Astrocyte (in vitro differentiated cells and primary cell): ENCODE data around the gene LIMK2. TPM values are rescaled to one million over a fixed set of nuclear protein-coding genes. Genes with fewer than 3 reads are reported as not detected.

Experiments used
- DNase-seq: peaks from one replicate; pipeline ENCODE4 v3.0.0-alpha.2; 2010; ENCODE audit warnings: low read depth
- FAIRE-seq: peaks from 2 replicates; lab custom pipeline; 2011; peaks lifted over from hg19 to GRCh38; lab: Jason Lieb, UNC
- H2AFZ ChIP-seq: 2 replicates; pipeline ENCODE4 v1.6.0; 2012; ENCODE audit warnings: low read depth, low read length, inconsistent platforms
- H3K27ac ChIP-seq: 2 replicates; pipeline ENCODE4 v1.5.1; 2011; ENCODE audit warnings: low read depth, low read length, inconsistent platforms
- H3K27me3 ChIP-seq: 2 replicates; pipeline ENCODE4 v1.6.0; 2011; ENCODE audit warnings: low read length, inconsistent platforms; ENCODE audit not compliant: insufficient read depth
- H3K36me3 ChIP-seq: 2 replicates; pipeline ENCODE4 v1.5.1; 2011; ENCODE audit warnings: low read length, inconsistent platforms; ENCODE audit not compliant: insufficient read depth
- H3K4me1 ChIP-seq: 2 replicates; pipeline ENCODE4 v1.5.1; 2011; ENCODE audit warnings: low read length, inconsistent platforms; ENCODE audit not compliant: insufficient read depth
- H3K4me2 ChIP-seq: 2 replicates; pipeline ENCODE4 v1.6.0; 2012; ENCODE audit warnings: low read length, inconsistent platforms
- H3K4me3 ChIP-seq: 2 replicates; pipeline ENCODE4 v1.5.1; 2011; ENCODE audit warnings: low read depth, mild to moderate bottlenecking, low read length, inconsistent platforms; ENCODE audit not compliant: insufficient read depth
- H3K79me2 ChIP-seq: 2 replicates; pipeline ENCODE4 v1.6.0; 2012; ENCODE audit warnings: mild to moderate bottlenecking, low read length, inconsistent platforms; ENCODE audit not compliant: insufficient read depth
- H3K9ac ChIP-seq: 2 replicates; pipeline ENCODE4 v1.6.0; 2012; ENCODE audit warnings: mild to moderate bottlenecking, low read length, inconsistent platforms
- H3K9me3 ChIP-seq: 2 replicates; pipeline ENCODE4 v1.5.1; 2012; ENCODE audit warnings: low read depth, mild to moderate bottlenecking, low read length, inconsistent platforms; ENCODE audit not compliant: insufficient read depth
- H4K20me1 ChIP-seq: 2 replicates; pipeline ENCODE4 v1.6.0; 2012; ENCODE audit warnings: low read length, inconsistent platforms; ENCODE audit not compliant: insufficient read depth
- H3K27ac Mint-ChIP-seq: one replicate; pipeline ENCODE4 v1.8.0; 2021; ENCODE audit warnings: mild to moderate bottlenecking, mixed read lengths; ENCODE audit not compliant: unreplicated experiment
- H3K27me3 Mint-ChIP-seq: one replicate; pipeline ENCODE4 v1.8.0; 2021; ENCODE audit warnings: low read depth, mixed read lengths; ENCODE audit not compliant: unreplicated experiment
- H3K36me3 Mint-ChIP-seq: one replicate; pipeline ENCODE4 v1.8.0; 2021; ENCODE audit warnings: low read depth, mixed read lengths; ENCODE audit not compliant: unreplicated experiment
- H3K4me1 Mint-ChIP-seq: one replicate; pipeline ENCODE4 v1.8.0; 2021; ENCODE audit warnings: low read depth, mixed read lengths; ENCODE audit not compliant: unreplicated experiment
- H3K4me3 Mint-ChIP-seq: one replicate; pipeline ENCODE4 v1.8.0; 2021; ENCODE audit warnings: mild to moderate bottlenecking, moderate library complexity, mixed read lengths; ENCODE audit not compliant: unreplicated experiment
- H3K9me3 Mint-ChIP-seq: one replicate; pipeline ENCODE4 v1.8.0; 2021; ENCODE audit warnings: mild to moderate bottlenecking, mixed read lengths; ENCODE audit not compliant: unreplicated experiment
- EZH2 ChIP-seq: IDR thresholded peaks from 2 replicates; pipeline ENCODE4 v1.6.1; 2012; ENCODE audit warnings: mild to moderate bottlenecking, low read length, inconsistent platforms; ENCODE audit not compliant: insufficient read depth
- total RNA-seq: library from RNA; stranded (reverse); gene quantifications from 2 replicates; pipeline ENCODE4 v1.2.1, GENCODE V29; 2021
- TF ChIP-seq, protein P1 (sequence below): IDR thresholded peaks from 2 replicates; pipeline ENCODE4 v1.5.1; 2011; ENCODE audit warnings: low read depth, mild to moderate bottlenecking, inconsistent platforms, low read length, moderate library complexity; ENCODE audit not compliant: insufficient read depth

LIMK2 gene
- total RNA-seq, 1 donor from 2014 or later, result 128 TPM

DNA sequence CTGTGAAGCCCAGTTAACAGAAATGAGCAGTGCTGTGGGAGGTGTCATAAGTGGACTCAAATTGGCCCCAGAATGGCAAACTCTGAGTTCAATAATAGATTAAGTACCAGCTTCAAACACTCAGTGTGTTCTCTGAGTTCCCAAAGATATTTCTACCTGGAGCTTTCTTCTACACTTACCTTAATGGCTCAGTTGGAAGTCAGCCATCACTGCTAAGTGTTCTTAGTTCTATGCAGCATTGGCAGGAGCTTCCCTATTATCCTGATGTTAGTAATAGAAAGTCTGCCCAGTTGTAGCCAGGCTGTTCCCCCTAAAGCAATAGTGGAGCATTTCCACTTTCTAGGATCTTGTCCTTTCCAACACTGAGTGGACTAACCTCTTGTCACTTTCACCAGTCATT, 89.9 kb downstream of the LIMK2 start:
- no peaks in the 10 kb centered on the region for H3K36me3 Mint-ChIP-seq
- FAIRE-seq, result no peak
- H3K4me3 Mint-ChIP-seq, result no peak overlapping the region
- no peak overlapping the region for H3K4me2 ChIP-seq
- no peak overlapping the region for H3K27ac Mint-ChIP-seq
- no peaks in the 10 kb centered on the region for H3K9me3 Mint-ChIP-seq
- H3K79me2 ChIP-seq, result no peaks in the 10 kb centered on the region
- TF ChIP-seq EZH2, result no peak
- TF ChIP-seq, protein P1, sequence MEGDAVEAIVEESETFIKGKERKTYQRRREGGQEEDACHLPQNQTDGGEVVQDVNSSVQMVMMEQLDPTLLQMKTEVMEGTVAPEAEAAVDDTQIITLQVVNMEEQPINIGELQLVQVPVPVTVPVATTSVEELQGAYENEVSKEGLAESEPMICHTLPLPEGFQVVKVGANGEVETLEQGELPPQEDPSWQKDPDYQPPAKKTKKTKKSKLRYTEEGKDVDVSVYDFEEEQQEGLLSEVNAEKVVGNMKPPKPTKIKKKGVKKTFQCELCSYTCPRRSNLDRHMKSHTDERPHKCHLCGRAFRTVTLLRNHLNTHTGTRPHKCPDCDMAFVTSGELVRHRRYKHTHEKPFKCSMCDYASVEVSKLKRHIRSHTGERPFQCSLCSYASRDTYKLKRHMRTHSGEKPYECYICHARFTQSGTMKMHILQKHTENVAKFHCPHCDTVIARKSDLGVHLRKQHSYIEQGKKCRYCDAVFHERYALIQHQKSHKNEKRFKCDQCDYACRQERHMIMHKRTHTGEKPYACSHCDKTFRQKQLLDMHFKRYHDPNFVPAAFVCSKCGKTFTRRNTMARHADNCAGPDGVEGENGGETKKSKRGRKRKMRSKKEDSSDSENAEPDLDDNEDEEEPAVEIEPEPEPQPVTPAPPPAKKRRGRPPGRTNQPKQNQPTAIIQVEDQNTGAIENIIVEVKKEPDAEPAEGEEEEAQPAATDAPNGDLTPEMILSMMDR, result no peak
- no peak overlapping the region for H3K27ac ChIP-seq
- H3K27me3 ChIP-seq, result peaks cover 16% of the 10 kb centered on the region
- H3K9me3 ChIP-seq, result no peaks in the 10 kb centered on the region
- no peaks in the 10 kb centered on the region for H3K36me3 ChIP-seq
- peaks cover 1% of the 10 kb centered on the region for H3K27me3 Mint-ChIP-seq
- H2AFZ ChIP-seq, result no peak overlapping the region
- DNase-seq, result no peak
- H3K4me1 Mint-ChIP-seq, result peaks cover 2% of the 10 kb centered on the region
- H4K20me1 ChIP-seq, result no peaks in the 10 kb centered on the region
- no peak overlapping the region for H3K4me3 ChIP-seq
- H3K4me1 ChIP-seq, result no peaks in the 10 kb centered on the region
- no peak overlapping the region for H3K9ac ChIP-seq

GRCh38 chr22:31302537-31302936, 90.4 kb downstream of the LIMK2 start:
- no peaks in the 10 kb centered on the region for H4K20me1 ChIP-seq
- DNase-seq, result no peak
- H3K4me2 ChIP-seq, result no peak overlapping the region
- H3K27me3 Mint-ChIP-seq, result peaks cover 1% of the 10 kb centered on the region
- H3K4me3 Mint-ChIP-seq, result no peak overlapping the region
- H3K27me3 ChIP-seq, result peaks cover 16% of the 10 kb centered on the region
- no peak overlapping the region for H3K9ac ChIP-seq
- H3K36me3 Mint-ChIP-seq, result no peaks in the 10 kb centered on the region
- H3K36me3 ChIP-seq, result no peaks in the 10 kb centered on the region
- H3K27ac Mint-ChIP-seq, result no peak overlapping the region
- H3K27ac ChIP-seq, result no peak overlapping the region
- H2AFZ ChIP-seq, result no peak overlapping the region
- TF ChIP-seq, protein P1, result no peak
- no peak for TF ChIP-seq EZH2
- FAIRE-seq, result no peak
- H3K9me3 Mint-ChIP-seq, result no peaks in the 10 kb centered on the region
- no peaks in the 10 kb centered on the region for H3K79me2 ChIP-seq
- no peaks in the 10 kb centered on the region for H3K4me1 Mint-ChIP-seq
- no peaks in the 10 kb centered on the region for H3K9me3 ChIP-seq
- H3K4me1 ChIP-seq, result no peaks in the 10 kb centered on the region
- H3K4me3 ChIP-seq, result no peak overlapping the region

GRCh38 chr22:31305194-31305593, 93.1 kb downstream of the LIMK2 start:
- H3K4me2 ChIP-seq, result no peak overlapping the region
- FAIRE-seq (no peak), DNase-seq (no peak)
- Mint-ChIP-seq H3K36me3 (no peaks in the 10 kb centered on the region), H3K27ac (no peak overlapping the region), H3K9me3 (no peaks in the 10 kb centered on the region), H3K4me3 (no peak overlapping the region), H3K27me3 (peaks cover 1% of the 10 kb centered on the region), H3K4me1 (no peaks in the 10 kb centered on the region)
- H3K4me1 ChIP-seq, result no peaks in the 10 kb centered on the region
- H3K9ac ChIP-seq, result no peak overlapping the region
- H4K20me1 ChIP-seq, result no peaks in the 10 kb centered on the region
- no peak for TF ChIP-seq EZH2
- TF ChIP-seq, protein P1, result no peak
- H3K79me2 ChIP-seq, result no peaks in the 10 kb centered on the region
- no peak overlapping the region for H3K4me3 ChIP-seq
- no peak overlapping the region for H2AFZ ChIP-seq
- no peak overlapping the region for H3K27ac ChIP-seq
- H3K9me3 ChIP-seq, result no peaks in the 10 kb centered on the region
- no peaks in the 10 kb centered on the region for H3K36me3 ChIP-seq
- H3K27me3 ChIP-seq, result peaks cover 16% of the 10 kb centered on the region
